Fibroblast of skin of back (primary cell): ENCODE results near the gene DBH.
A peak's percentile ranks its signal among the peaks of the same experiment; 100 is the strongest.

ENCODE experiments used
- DNase-seq: peaks from one replicate; pipeline ENCODE4 v3.0.0-alpha.2; 2013

Gene DBH

DNA sequence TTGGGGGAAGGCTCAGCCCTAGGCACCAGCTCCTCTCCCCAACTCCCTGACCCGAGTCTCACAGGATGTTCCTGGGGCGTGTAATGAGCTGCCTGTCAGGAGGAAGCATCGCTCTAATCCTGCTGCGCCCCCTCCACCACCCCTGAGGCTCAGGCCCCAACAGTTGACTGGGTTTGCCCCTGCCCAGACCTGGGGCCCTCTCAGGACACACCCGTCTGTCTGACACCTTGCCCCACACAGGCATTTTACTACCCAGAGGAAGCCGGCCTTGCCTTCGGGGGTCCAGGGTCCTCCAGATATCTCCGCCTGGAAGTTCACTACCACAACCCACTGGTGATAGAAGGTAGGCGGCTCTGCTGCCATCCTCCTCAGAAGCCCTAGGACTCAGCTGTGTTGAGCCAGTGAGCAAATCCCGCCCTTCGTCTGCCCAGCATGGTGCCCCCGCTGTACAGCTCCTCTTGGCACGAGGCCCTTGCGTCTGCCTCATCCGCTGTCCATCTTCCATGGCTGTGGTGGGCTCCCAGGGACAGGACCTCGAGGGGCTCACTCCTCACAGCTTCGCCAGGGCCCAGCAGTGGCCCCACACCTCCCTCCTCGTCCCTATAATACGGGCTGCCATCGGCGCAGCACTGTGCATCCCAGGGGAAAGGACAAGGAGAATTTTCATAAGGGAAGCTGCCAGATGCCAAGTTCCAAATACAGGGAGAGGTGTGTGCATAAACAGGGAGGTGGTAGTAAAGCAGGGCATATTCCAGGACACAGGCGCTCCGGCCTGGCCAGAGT, 8.0 kb downstream of the DBH start:
- no peak for DNase-seq

GRCh38 chr9:133645021-133645765, 9.0 kb downstream of the DBH start:
- no peak for DNase-seq

- DNase-seq = no peak
Measured at GRCh38 chr9:133647148-133647547, 11.0 kb downstream of the DBH start.

GRCh38 chr9:133647765-133648469, 11.8 kb downstream of the DBH start:
- no peak for DNase-seq

GRCh38 chr9:133649194-133649593, 13.0 kb downstream of the DBH start:
- DNase-seq = no peak

DNA sequence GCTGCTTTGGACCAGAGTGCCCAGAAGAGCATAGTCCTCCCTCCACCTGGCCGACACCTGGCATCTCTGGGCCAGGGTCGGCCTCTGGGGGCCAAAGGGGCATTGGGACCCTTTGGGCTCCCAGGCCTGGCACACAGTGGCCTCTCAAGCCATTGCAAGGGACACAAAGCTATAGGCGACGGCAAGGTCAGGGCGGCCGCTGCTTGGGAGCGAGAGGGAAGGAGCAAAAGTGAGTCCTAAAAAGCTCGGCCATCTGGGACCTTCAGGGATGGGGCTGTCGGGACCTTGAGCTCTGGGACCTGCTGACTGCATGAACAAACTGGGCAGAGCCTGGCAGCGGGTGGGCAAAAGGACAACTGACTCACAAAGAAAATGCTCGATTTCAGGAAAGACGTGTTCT, 13.9 kb downstream of the DBH start:
- no peak for DNase-seq

DNA sequence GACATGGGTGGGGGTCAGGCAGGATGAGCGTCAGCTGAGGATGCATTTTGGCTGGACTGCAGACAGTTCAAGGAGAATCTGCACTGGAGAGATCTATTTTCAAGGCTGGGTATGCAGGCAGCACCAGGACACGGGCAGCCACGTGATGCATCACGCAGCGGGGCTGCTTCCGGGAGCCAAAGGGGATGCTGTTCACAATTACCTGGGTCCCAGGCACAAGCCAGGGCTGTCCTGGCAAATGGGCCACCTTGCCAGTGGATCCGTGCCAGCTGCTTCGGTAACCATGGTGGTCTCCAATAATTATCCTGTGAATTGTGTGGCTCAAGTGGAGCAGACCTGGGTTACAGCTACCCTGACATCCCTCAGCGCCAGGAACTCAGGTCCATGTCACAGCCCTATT, 17.5 kb downstream of the DBH start:
- DNase-seq = no peak

DNA sequence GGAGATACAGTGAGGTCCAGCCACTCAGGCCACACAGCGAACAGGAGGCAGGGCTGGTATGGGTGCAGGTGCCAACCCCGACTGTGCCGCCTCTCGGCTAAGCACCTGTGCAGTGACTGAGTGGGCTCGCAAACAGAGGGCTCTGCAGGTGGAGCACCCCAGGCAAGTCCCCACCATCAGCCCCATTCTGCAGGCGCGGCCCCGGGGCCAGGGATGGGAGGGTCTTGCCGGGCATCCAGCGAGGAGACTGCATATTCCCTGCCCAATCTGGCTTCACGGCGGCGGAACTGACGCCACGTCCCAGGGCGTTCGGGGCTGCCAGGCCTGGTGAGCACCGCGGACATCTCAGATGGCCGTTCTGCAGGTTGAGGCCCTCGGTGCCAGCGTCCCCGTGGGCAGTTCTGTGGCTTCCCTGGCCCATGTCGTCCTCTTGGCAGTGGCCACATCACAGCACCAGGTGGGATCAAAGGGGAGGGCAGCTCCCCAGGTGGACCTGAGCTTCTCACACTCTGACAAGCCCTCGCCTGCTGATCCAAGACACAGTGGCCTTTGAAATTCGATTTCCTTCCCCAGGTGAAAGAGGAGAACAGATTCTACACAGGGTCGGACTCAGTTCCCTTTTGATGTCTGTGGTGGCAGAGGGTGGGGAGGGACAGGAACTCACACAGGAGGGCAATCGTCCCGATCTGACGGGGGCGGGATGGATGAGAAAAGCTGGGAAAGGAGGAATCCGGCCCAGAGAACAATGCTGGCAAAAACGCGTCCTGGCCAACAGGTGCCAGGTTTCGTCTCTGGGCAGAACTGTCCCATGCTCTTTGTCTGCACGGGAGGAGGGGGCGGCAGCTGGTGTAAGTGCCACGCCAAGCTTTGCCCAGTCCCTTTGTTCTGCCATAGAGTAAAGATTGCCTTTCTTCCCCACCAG, 18.8 kb downstream of the DBH start:
- no peak for DNase-seq

DNA sequence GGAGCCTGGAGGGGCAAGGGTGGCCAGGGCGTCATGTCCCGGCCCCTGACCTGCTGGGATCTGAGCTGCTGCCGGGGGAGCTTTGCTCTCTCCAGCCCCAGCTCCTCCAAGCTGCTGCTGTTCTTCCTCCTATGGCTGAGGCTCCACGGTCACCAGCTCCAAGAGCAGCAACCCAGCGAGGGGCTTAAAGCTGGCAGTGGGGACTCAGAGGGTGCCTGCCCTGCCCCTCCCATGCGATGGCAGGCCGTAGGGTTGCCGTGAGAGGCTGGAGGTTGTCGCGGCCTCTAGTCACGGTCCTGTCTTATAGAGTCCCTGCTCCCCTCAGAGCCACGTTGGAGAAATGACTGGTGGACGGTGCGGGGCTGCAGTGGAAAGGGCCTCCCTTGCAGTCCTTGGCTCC, 19.5 kb downstream of the DBH start:
- no peak for DNase-seq

DNA sequence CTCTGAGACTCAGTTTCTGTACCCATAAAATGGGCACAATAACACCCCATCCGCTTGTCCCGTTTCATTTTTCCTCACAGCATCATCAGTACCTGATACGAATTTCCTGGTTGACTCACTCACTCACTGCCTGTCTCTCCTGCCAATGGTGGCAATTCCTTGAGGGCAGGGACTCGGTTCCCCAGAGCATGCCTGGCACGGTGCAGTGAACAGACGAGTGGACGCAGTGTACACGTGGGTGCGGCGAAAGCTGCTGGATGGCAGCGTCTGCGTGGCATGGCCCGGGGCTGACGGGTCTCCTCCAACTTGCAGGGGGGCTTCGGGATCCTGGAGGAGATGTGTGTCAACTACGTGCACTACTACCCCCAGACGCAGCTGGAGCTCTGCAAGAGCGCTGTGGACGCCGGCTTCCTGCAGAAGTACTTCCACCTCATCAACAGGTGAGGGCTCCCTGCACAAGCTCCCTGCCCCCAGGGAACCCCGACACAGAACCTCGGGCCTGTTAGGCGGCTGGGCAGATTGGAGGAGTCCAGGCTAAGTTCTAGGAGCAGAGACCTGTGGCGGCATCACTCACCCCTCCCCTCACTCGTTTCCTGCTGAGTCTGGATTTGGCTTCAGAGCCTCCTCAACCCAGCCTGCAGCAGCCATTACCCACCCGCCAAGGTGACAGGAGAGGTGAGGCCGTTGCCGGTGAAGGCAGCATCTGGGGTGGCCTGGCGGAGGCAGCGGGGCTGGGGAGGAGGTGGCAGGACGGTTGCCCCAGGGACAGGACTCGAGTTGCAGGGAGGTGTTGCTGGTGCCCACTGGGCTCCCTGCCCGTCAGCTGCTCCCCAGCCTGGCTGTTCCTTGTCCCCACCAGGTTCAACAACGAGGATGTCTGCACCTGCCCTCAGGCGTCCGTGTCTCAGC, 20.3 kb downstream of the DBH start:
- DNase-seq = no peak

GRCh38 chr9:133657120-133657661, 21.0 kb downstream of the DBH start:
- DNase-seq = no peak

DNA sequence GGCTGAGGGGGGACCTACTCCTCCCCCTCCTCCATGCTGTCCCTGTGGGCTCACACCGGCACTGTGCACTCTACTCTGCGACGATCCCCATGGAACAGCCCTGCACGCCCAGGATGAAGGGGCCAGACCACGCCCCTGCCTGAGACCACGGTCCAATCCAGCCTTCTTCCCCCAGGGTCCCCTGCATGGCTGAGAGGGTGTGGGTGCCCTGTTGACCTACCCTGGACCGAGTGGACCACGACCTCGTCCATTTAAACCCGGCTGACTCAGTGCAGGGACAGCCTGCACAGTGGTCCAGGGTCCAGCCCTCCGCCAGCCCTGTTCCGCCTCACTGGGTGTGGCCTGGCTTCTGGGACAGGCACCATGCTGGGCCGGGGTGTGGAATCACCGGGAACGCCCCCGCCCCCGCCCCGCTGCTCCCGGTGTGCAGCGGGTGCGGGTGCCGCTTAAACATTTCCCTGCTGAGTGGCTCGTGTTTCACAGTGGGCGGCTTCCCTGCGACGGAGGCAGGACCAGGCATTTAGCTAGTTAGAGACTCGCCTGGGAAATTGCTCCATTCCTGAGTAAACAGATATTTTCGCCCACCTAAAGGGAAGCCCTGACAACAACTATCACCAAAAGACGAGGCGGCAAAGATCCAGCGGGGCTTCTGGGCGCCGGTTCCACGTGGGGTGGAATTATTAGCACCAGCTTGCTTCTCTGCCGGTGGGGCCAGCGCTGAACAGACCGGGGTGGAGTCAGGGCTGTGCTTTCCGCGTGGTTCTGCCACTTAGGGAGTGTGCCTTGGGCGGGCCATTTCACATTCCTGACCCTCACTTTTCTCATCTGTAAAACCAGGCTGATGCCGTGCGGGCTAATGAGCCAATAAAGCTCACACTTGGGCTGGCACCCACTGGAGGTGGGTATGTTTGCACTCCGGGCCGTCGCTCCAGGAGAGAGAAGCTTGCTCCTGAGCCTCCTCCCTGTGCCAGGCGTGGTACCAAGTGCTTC, 22.6 kb downstream of the DBH start:
- DNase-seq = peak; percentile 34

DNA sequence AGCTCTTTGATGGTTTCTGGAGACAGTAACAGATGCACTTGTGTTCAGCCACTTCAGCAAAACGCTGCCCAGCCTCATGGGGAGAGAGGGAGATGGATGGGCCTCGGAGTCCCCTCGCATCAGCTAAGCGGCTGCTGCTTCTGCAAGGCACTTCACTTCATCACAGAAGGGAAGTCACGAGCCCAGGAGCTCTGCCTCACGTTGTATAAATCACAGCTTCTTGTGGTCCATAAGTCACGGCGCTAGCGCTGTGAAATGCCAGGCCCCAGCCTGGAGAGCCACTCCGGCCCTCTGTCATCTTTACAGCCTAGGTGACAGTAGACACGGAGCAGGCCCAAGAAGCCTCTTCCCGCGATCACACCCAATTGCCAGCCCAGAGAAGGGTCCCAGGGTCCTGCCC, 23.4 kb downstream of the DBH start:
- no peak for DNase-seq

- no peak for DNase-seq
Measured at GRCh38 chr9:133661846-133662540, 25.8 kb downstream of the DBH start.

- no peak for DNase-seq
Measured at GRCh38 chr9:133664173-133665050, 28.2 kb downstream of the DBH start.

DNA sequence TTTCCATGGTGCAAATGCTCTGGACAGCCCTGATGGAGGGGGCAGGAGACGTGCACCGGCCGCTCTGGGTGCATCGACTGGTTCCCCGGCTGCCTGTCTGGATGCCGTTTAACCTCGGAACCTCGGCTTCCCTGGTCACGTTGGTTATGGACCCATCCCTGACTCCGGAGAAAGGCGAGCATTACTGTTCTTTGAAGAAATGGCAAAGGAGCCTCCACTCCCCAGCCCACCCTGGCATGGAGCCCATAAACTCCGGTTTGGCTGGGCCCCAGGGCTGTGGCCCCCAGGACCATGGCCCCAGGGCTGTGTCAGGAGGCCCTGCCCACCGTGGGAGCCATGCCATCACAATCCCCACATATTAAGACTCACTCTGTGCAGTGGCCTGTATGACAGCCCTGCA, 28.9 kb downstream of the DBH start:
- no peak for DNase-seq

DNA sequence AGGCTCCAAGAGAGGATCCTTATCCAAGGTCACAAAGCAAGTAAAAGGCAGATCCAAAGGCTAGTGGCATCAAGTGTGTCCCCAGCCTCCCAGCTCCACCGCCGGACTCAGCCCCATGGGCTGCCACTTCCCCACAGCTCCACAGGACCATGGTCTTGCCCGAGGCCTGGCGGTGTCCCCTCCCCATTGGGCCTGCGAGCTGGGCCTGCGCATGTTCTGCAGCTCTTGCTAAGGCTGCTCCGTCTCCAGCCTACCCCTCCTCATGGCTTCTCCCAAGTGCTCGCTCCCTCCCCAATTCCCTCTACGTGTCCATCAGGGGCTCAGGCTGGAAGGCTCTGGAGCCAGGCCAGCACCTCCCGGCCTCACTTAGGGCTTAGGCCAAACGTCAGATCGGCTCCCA, 29.4 kb downstream of the DBH start:
- DNase-seq = no peak

GRCh38 chr9:133666387-133666786, 30.2 kb downstream of the DBH start:
- no peak for DNase-seq
